RWPE2 (cell line): ENCODE results near the gene MTFR1L.
A peak's percentile ranks its signal among the peaks of the same experiment; 100 is the strongest.

ENCODE experiments used
- ATAC-seq: fragments of 200-7000 bp; cut with Tn5 transposase; 3 replicates; pipeline ENCODE4 v1.9.1; 2021; ENCODE audit warnings: low read depth
- DNase-seq: peaks from one replicate; pipeline ENCODE4 v3.0.0-alpha.2; 2020; ENCODE audit warnings: low spot score
- H3K27ac ChIP-seq: fragments of 450-650 bp; 2 replicates; pipeline ENCODE4 v1.5.1; 2017; ENCODE audit warnings: mild to moderate bottlenecking; ENCODE audit not compliant: poor library complexity, severe bottlenecking
- H3K27me3 ChIP-seq: fragments of 250-450 bp; sonication (Bioruptor Pico); 2 replicates; pipeline ENCODE4 v1.5.1; 2021; ENCODE audit warnings: mild to moderate bottlenecking, moderate library complexity; ENCODE audit not compliant: insufficient read depth, poor library complexity, severe bottlenecking
- H3K36me3 ChIP-seq: fragments of 250-450 bp; sonication (Bioruptor Pico); 2 replicates; pipeline ENCODE4 v1.5.1; 2020; ENCODE audit warnings: low read depth, mild to moderate bottlenecking, moderate library complexity
- H3K4me1 ChIP-seq: fragments of 250-450 bp; sonication (Bioruptor Pico); 2 replicates; pipeline ENCODE4 v1.5.1; 2021; ENCODE audit warnings: mild to moderate bottlenecking, moderate library complexity; ENCODE audit not compliant: insufficient read depth, poor library complexity, severe bottlenecking
- H3K4me3 ChIP-seq: fragments of 250-450 bp; sonication (Bioruptor Pico); 2 replicates; pipeline ENCODE4 v1.5.1; 2021; ENCODE audit warnings: mild to moderate bottlenecking, moderate library complexity; ENCODE audit not compliant: severe bottlenecking
- H3K9me3 ChIP-seq: fragments of 250-450 bp; sonication (Bioruptor Pico); 2 replicates; pipeline ENCODE4 v1.5.1; 2021; ENCODE audit warnings: mild to moderate bottlenecking, moderate library complexity; ENCODE audit not compliant: severe bottlenecking
- CTCF ChIP-seq: fragments of 450-650 bp; IDR thresholded peaks from one replicate; pipeline ENCODE4 v1.5.1; 2017; ENCODE audit warnings: mild to moderate bottlenecking, moderate library complexity; ENCODE audit not compliant: poor library complexity, severe bottlenecking

The MTFR1L gene

GRCh38 chr1:25874635-25875153, 54.9 kb downstream of the MTFR1L start:
- peak; percentile 23 for ATAC-seq
- Histone ChIP-seq H3K36me3 (peaks cover 13% of the 10 kb centered on the region), H3K4me3 (peak overlapping the region; percentile 42), H3K4me1 (peaks cover 34% of the 10 kb centered on the region), H3K27me3 (no peaks in the 10 kb centered on the region), H3K9me3 (no peaks in the 10 kb centered on the region), H3K27ac (peak overlapping the region; percentile 71)
- DNase-seq = no peak
- TF ChIP-seq CTCF = no peak

DNA sequence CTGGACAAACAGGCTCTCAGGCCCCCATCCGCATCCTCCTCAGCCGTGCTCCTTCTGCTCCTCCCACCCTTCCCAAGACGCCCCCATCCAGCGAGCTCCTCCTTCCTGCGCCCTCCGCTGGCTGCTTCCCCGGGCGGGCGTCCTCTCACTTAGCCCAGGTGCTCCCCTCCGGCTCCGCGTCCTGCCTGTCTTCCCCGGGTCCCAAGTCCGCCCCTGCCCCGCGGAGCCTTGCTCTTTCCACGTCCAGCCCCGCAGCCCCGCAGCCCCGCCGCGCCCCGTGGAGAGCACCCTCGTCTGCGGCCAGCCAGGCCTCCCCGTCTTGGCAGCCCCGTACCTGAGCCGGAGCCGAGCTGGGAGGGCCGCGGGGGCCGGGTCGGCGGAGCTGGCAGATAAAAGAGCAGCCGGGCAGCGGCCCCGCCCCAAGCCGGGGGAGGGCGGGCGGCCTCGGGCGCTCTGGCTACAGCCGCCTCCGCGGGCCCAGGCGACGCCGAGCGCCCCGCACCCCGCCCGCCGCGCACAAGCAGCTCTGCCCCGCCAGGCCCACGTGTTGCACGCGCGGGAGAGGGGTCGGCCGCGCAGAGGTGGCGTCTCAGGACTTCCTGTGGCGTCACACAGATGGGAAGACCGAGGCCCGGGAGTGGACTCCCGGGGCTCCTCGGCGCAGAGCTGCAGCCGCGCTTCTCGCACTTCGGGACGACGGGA, 55.6 kb downstream of the MTFR1L start, which contains the start of gene PAQR7:
PAQR7 (minus strand) TSS at position 555 of the 702 bp plus-strand sequence. CDS start 11,869 bp downstream, outside the sequence.
- DNase-seq (no peak), ATAC-seq (peak; percentile 54)
- Histone ChIP-seq H3K4me3 (peak within 1 kb of the TSS; percentile 42), H3K4me1 (peaks cover 34% of the 10 kb centered on the region), H3K27me3 (no peaks in the 10 kb centered on the region), H3K9me3 (no peaks in the 10 kb centered on the region), H3K36me3 (peaks cover 7% of the 10 kb centered on the region), H3K27ac (peak within 1 kb of the TSS; percentile 71)
- peak; percentile 31 for TF ChIP-seq CTCF

- no peak for TF ChIP-seq CTCF
- ATAC-seq (peak; percentile 48), DNase-seq (no peak)
- H3K4me1 ChIP-seq = peaks cover 30% of the 10 kb centered on the region
- no peaks in the 10 kb centered on the region for H3K27me3 ChIP-seq
- H3K9me3 ChIP-seq = no peaks in the 10 kb centered on the region
- H3K27ac ChIP-seq = peak overlapping the region; percentile 71
- H3K4me3 ChIP-seq = peak overlapping the region; percentile 42
- no peaks in the 10 kb centered on the region for H3K36me3 ChIP-seq
These were observed 56.3 kb downstream of the MTFR1L start for GRCh38 chr1:25875856-25876692.

DNA sequence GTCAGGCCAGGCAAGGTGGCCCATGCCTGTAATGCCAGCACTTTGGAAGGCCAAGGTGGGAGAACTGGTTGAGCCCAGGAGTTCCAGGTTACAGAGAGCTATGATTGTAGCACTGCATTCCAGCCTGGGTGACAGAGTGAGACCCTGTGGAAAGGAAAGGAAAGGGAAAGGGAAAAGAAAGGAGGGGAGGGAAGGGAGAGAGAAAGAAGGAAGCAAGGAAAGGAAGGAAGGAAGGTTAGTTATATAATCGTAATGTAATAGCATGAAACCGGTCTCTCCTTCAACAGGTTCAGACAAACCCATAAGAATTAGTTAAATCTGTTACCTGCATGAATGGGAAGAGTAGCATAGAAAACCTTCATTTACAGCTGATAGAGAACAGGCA, 56.9 kb downstream of the MTFR1L start:
- no peaks in the 10 kb centered on the region for H3K27me3 ChIP-seq
- H3K36me3 ChIP-seq = no peaks in the 10 kb centered on the region
- H3K4me1 ChIP-seq = peaks cover 24% of the 10 kb centered on the region
- DNase-seq (no peak), ATAC-seq (no peak)
- H3K9me3 ChIP-seq = no peaks in the 10 kb centered on the region
- peak overlapping the region; percentile 71 for H3K27ac ChIP-seq
- H3K4me3 ChIP-seq = peak overlapping the region; percentile 2
- TF ChIP-seq CTCF = no peak
